HepG2 (cell line): ENCODE results near the gene XPNPEP3. TPM values are rescaled to one million over a fixed set of nuclear protein-coding genes. Genes with fewer than 3 reads are reported as not detected.

Experiments
- ATAC-seq: fragments of 200-7000 bp; cut with Tn5 transposase; 3 replicates; pipeline ENCODE4 v1.9.1; 2020; ENCODE audit warnings: mild to moderate bottlenecking, moderate library complexity
- BruUV-seq: library from RNA; stranded (reverse); fragments of 400-500 nt; replicated peaks from 2 replicates; lab custom pipeline; 2021; lab: Mats Ljungman, UMichigan
- CTCF ChIA-PET: fragments of 300-600 bp; formaldehyde crosslinking; extraction: SDS; loops from one replicate; lab custom pipeline; 2021; ENCODE audit warnings: low total read pairs, inconsistent platforms, low intra/inter-chr PET ratio; lab: Yijun Ruan, JAX
- POLR2A ChIA-PET: fragments of 350-600 bp; sonication (Branson Sonifier 250); formaldehyde crosslinking; loops from one replicate; lab custom pipeline; 2020; ENCODE audit warnings: antibody characterized with exemption, inconsistent platforms; lab: Yijun Ruan, JAX
- DNase-seq: peaks from one replicate; pipeline ENCODE4 v3.0.0-alpha.2; 2015; ENCODE audit warnings: low spot score
- FAIRE-seq: peaks from 3 replicates; lab custom pipeline; 2011; peaks lifted over from hg19 to GRCh38; lab: Jason Lieb, UNC
- H2AFZ ChIP-seq: one replicate; pipeline ENCODE4 v1.6.1; 2011; ENCODE audit warnings: low read length, inconsistent platforms
- H3K27ac ChIP-seq: fragments of 300-600 bp; 3 replicates; pipeline ENCODE4 v1.8.0; 2011; ENCODE audit warnings: mixed run types, mild to moderate bottlenecking, mixed read lengths, low read length, inconsistent platforms; ENCODE audit not compliant: insufficient read depth; ENCODE audit errors: extremely low read length
- H3K27me3 ChIP-seq, 2 experiments: fragments of 200-600 bp in 1 of 2; 2 replicates in 1 of 2; 3 replicates in 1 of 2; pipeline versions ENCODE4 v1.6.0 to v1.8.0; 2011; ENCODE audit warnings: low read length in 2 of 2, mild to moderate bottlenecking in 2 of 2, moderate library complexity in 2 of 2, inconsistent platforms in 1 of 2; ENCODE audit not compliant: insufficient read depth in 2 of 2, control insufficient read depth in 1 of 2
- H3K36me3 ChIP-seq, 2 experiments: fragments of 200-600 bp in 1 of 2; replicated peaks in 1 of 2; 2 replicates in 1 of 2; 3 replicates in 1 of 2; pipeline versions ENCODE4 v1.5.1 to v1.8.0; 2011; ENCODE audit warnings: low read length in 2 of 2, inconsistent platforms in 1 of 2; ENCODE audit not compliant: insufficient read depth in 2 of 2, control insufficient read depth in 1 of 2
- H3K4me1 ChIP-seq: 2 replicates; pipeline ENCODE4 v1.5.1; 2012; ENCODE audit warnings: low read length, inconsistent platforms; ENCODE audit not compliant: insufficient read depth
- H3K4me2 ChIP-seq: 2 replicates; pipeline ENCODE4 v1.6.0; 2011; ENCODE audit warnings: low read depth, low read length, inconsistent platforms
- H3K4me3 ChIP-seq, 3 experiments: fragments of 200-600 bp in 1 of 3; sonication (generic), shearing (Covaris generic) in 1 of 3; replicated peaks in 1 of 3; 2 replicates each; pipeline ENCODE4 v1.5.1; 2011 to 2016; ENCODE audit warnings: low read length in 3 of 3, inconsistent platforms in 2 of 3, low read depth in 2 of 3, mild to moderate bottlenecking in 2 of 3, control low read depth in 1 of 3, mixed read lengths in 1 of 3; ENCODE audit not compliant: insufficient read depth in 1 of 3
- H3K79me2 ChIP-seq: one replicate; pipeline ENCODE4 v1.6.1; 2011; ENCODE audit warnings: low read length, inconsistent platforms; ENCODE audit not compliant: insufficient read depth
- H3K9ac ChIP-seq: 2 replicates; pipeline ENCODE4 v1.6.0; 2011; ENCODE audit warnings: mild to moderate bottlenecking, low read depth, low read length, inconsistent platforms; ENCODE audit not compliant: insufficient read depth
- H3K9me3 ChIP-seq: 2 replicates; pipeline ENCODE4 v1.5.1; 2012; ENCODE audit warnings: mild to moderate bottlenecking, low read length
- H4K20me1 ChIP-seq: 2 replicates; pipeline ENCODE4 v1.6.0; 2011; ENCODE audit warnings: inconsistent platforms, mild to moderate bottlenecking, low read length, moderate library complexity; ENCODE audit not compliant: insufficient read depth
- CEBPB ChIP-seq: IDR thresholded peaks from 2 replicates; pipeline ENCODE4 v1.6.1; 2011; ENCODE audit warnings: low read depth, low read length, improper control_type of control experiment, borderline replicate concordance
- POLR2G ChIP-seq: fragments of 200-400 bp; formaldehyde crosslinking; IDR thresholded peaks from 2 replicates; pipeline ENCODE4 v1.6.1; 2018; ENCODE audit warnings: mild to moderate bottlenecking, low read depth, low read length, moderate library complexity
- ZBTB3 ChIP-seq: sonication (generic); formaldehyde crosslinking; IDR thresholded peaks from 2 replicates; pipeline ENCODE4 v1.4.0; 2020; ENCODE audit warnings: low read depth, mild to moderate bottlenecking, moderate library complexity, missing genetic modification reagents, borderline replicate concordance
- ZSCAN30 ChIP-seq: sonication (generic); formaldehyde crosslinking; IDR thresholded peaks from 2 replicates; pipeline ENCODE4 v1.5.0; 2020; ENCODE audit warnings: mild to moderate bottlenecking, missing genetic modification reagents
- WGBS: methylation state at CpG from one replicate; pipeline ENCODE4 v1.1.6; 2017; ENCODE audit warnings: low lambda C conversion rate; 5-methylcytosine and 5-hydroxymethylcytosine counted together
- in situ Hi-C: cut with HindIII; loops from 2 replicates; pipeline ENCODE4 v1.10.0; 2017; ENCODE audit warnings: low pct_unique_long_range_greater_than_20kb; ENCODE audit not compliant: extremely low pct_ligation_motif_present
- intact Hi-C: fragments of 100-400 bp; cut with micrococcal nuclease; formaldehyde crosslinking; loops from one replicate; pipeline ENCODE4 v1.10.0; 2022; ENCODE audit not compliant: unreplicated experiment
- polyA plus RNA-seq, 8 experiments: library from polyadenylated mRNA; depleted of rRNA in 3 of 8; stranded (reverse) in 7 of 8; unstranded in 1 of 8; fragments of >200 nt; fragmentation: Illumina TruSeq in 4 of 8; extraction: Trizol in 4 of 8; gene quantifications; 2 replicates each; pipeline versions ENCODE4 v1.2.1 to v1.2.3, GENCODE V29; 2011 to 2016; ENCODE audit warnings: low read depth in 4 of 8, missing spikeins in 1 of 8, mixed read lengths in 1 of 8; ENCODE audit not compliant: insufficient read depth in 1 of 8
- total RNA-seq, 5 experiments: library from RNA; depleted of rRNA; stranded (reverse); fragments of >200 nt; fragmentation: Illumina TruSeq; extraction: Trizol; gene quantifications; 2 replicates each; pipeline ENCODE4 v1.2.3, GENCODE V29; 2016; ENCODE audit warnings: low read depth in 1 of 5
- TF ChIP-seq, protein P1 (sequence below): sonication (generic); formaldehyde crosslinking; IDR thresholded peaks from 2 replicates; pipeline ENCODE4 v1.8.1; 2023; ENCODE audit warnings: missing genetic modification reagents, inconsistent platforms, borderline replicate concordance

XPNPEP3 gene
- total and polyA plus RNA-seq, 2 of the 13 experiments (the other 11 are each of a cell fraction or from before 2014, with no cell fraction given), result 10.3 to 14.0 TPM

DNA sequence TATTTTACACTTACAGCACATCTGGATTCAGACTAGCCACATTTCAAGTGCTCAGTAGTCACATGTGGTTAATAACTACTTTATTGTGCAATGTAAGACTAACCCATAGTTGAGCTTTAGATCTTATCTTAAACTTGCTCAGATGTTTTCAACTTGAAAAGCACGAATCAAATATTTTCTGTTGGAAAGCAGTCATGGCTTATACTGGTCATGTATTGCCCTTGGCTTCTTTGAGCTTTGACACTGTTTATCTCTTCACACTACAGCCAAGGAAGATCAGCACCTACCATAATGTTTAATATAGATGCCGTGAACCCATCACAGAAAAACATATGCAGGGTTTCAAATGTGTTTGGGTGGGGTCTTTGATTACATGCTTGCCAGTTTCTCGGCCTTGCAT, 98.6 kb downstream of the XPNPEP3 start:
- intact Hi-C loops, result no loop called here
- DNase-seq (no peak), FAIRE-seq (no peak), ATAC-seq (no peak)
- ChIA-PET CTCF (no interaction called here), POLR2A (no interaction called here)
- Histone ChIP-seq H4K20me1 (no peaks in the 10 kb centered on the region), H2AFZ (no peak overlapping the region), H3K27ac (no peak overlapping the region), H3K4me1 (peaks cover 19% of the 10 kb centered on the region), H3K9me3 (no peaks in the 10 kb centered on the region), H3K9ac (no peak overlapping the region), H3K36me3 (peaks cover 3 to 24% of the 10 kb centered on the region in 2 experiments; a peak in 3 of 5 replicates), H3K4me2 (no peak overlapping the region), H3K4me3 (no peak overlapping the region), H3K27me3 (no peaks in the 10 kb centered on the region; a peak in 1 of 5 replicates), H3K79me2 (peaks cover 55% of the 10 kb centered on the region)
- TF ChIP-seq CEBPB (peak; percentile 29; the same call in 1 of the 2 replicates), ZSCAN30 (no peak)
- TSS peak; percentile 2 for BruUV-seq
- in situ Hi-C loops, result no loop called here
- 93% methylated on average over 3 of the region's 3 CpGs for WGBS

DNA sequence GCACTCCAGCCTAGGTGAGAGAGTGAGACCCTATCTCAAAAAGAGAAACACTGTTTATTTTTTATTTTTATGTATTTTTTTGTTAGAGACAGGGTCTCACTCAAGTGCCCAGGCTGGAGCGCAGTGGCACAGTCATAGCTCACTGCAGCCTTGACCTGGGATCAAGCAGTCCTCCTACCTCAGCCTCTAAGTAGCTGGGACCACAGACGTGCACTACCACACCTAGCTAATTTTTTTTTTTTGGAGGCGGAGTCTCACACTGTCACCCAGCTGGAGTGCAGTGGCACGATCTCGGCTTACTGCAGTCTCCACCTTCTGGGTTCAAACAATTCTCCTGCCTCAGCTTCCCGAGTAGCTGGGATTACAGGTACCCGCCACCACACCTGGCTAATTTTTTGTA, 100.7 kb downstream of the XPNPEP3 start:
- POLR2A ChIA-PET, result no interaction called here
- no peak for DNase-seq
- Histone ChIP-seq H3K4me2 (no peak overlapping the region), H3K27ac (no peak overlapping the region), H3K4me3 (no peak overlapping the region), H2AFZ (no peak overlapping the region), H4K20me1 (no peaks in the 10 kb centered on the region)
- WGBS, result 94% methylated on average over 7 of the region's 7 CpGs
- intact Hi-C loops (no loop called here), in situ Hi-C loops (no loop called here)
- BruUV-seq, result no TSS peak
- TF ChIP-seq POLR2G (0 out of 2 replicates have a peak, but pooled peaks have one; percentile 10), ZBTB3 (CRISPR knock-in tag) (no peak)
- TF ChIP-seq, protein P1, sequence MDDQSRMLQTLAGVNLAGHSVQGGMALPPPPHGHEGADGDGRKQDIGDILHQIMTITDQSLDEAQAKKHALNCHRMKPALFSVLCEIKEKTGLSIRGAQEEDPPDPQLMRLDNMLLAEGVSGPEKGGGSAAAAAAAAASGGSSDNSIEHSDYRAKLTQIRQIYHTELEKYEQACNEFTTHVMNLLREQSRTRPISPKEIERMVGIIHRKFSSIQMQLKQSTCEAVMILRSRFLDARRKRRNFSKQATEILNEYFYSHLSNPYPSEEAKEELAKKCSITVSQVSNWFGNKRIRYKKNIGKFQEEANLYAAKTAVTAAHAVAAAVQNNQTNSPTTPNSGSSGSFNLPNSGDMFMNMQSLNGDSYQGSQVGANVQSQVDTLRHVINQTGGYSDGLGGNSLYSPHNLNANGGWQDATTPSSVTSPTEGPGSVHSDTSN (CRISPR knock-in tag), result no peak
- TF ChIP-seq, all 625 proteins: peak for 1
- Histone ChIP-seq H3K9me3 (no peaks in the 10 kb centered on the region), H3K4me1 (peaks cover 15% of the 10 kb centered on the region), H3K36me3 (peaks cover 4 to 31% of the 10 kb centered on the region in 2 experiments; a peak in 4 of 5 replicates), H3K79me2 (peaks cover 45% of the 10 kb centered on the region), H3K9ac (no peak overlapping the region), H3K27me3 (no peaks in the 10 kb centered on the region)
- FAIRE-seq (no peak), ATAC-seq (no peak)
- CTCF ChIA-PET, result no interaction called here
